Astrocyte (in vitro differentiated cells and primary cell): ENCODE data around the gene CALHM1.

ENCODE experiments used
- CTCF ChIP-seq: IDR thresholded peaks from 2 replicates; pipeline ENCODE4 v1.5.1; 2011; ENCODE audit warnings: low read depth, mild to moderate bottlenecking, inconsistent platforms, low read length, moderate library complexity; ENCODE audit not compliant: insufficient read depth
- EZH2 ChIP-seq: IDR thresholded peaks from 2 replicates; pipeline ENCODE4 v1.6.1; 2012; ENCODE audit warnings: mild to moderate bottlenecking, low read length, inconsistent platforms; ENCODE audit not compliant: insufficient read depth

- TF ChIP-seq EZH2 (peak; percentile 30), CTCF (no peak)
These were observed 44.4 kb upstream of the CALHM1 start for GRCh38 chr10:103502849-103503660.
